NCI-H128 (cell line): ENCODE results near the gene NPL.

Experiments
- DNase-seq: peaks from one replicate; lab custom pipeline; 2025; ENCODE audit not compliant: unreplicated experiment; lab: John Stamatoyannopoulos, UW

NPL gene

DNA sequence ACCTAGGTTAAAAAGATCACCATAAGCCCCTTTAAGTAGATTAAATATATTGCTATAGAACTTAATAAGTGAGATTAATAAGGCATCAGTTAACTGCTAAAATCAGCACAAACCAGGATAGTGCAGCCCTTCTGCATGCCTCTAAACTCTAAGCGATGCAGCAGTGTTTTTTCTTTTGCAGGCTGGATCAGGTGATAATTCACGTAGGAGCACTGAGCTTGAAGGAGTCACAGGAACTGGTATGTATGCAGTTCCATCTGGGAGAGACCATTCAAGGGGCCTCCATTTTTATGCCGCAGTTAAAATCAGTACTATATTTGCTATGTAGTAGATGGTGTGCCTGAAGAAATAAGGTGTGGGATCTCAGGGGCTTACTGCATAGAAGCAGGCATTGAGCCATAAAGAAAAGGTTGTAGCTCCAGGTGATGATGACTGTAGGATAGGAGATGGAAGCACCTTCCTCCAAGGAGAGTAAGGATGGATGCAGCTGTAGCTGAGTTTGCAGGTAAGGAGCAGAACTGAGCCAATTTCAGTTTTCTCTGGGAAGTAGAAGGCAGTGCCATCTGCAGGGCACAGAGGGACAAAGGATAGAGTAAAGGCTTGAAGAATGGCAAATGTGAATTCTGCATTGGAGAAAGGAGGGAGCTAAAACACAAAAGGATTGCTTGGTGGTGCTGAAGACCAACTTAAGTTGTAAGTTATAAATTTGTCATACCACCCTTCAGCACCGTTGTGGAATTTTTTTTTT lies 22.6 kb downstream of the NPL start:
- no peak for DNase-seq

DNA sequence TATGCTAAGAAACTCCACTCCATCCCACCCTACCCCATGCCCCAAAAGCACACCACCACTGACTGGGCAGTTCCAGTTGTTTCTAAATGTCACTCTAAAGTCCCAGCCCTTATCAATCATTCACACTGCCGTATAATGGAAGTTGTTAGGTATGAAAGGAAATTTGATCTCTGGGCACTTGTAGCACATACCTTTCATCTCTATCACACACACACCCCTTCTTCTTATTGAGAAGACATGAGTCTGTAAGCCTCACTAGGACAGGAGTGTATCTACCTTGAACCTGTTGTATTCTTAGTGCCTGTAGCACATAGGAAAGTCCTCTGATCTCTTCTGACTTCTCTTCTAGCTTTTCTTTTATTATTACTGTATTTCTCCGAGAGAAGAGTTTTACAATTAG lies 27.3 kb downstream of the NPL start:
- DNase-seq, result no peak

DNA sequence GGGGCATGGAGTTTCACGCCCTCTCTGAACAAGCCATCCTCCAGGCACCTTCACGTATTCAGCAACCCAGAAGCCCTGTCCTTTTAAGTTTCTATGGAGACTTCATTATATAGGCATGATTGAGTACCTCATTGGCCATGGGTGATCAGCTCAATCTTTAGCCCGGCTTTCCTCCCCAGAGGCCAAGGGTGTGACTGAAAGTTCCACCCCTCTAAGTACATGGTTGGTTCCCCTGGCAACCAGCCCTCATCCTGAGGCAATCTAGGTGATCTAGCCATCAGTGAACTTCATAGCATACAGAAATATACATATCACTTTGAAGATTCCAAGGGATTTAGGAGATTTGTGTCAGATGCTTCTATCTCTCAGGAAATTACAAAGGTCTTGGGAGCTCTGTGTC lies 28.2 kb downstream of the NPL start:
- DNase-seq, result no peak

DNA sequence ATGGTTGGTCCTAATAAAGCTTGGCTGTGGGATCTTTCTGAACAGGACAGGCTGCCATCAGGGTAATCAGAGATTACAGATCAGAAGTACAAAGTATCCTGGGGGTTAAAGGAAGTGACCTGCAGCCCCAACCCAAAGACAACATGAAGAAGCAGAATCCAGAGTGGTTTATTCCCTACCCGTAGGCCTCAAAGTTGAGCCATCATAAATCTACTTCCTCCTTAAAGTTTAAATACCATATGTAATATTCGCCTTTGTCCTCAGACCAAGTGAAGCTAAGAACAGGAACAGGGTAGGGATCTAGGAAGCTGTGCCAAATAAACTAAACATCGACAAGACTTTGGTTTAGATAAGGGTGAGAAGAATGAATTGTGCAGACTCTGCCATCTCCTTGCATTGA lies 33.6 kb downstream of the NPL start:
- DNase-seq, result no peak

DNA sequence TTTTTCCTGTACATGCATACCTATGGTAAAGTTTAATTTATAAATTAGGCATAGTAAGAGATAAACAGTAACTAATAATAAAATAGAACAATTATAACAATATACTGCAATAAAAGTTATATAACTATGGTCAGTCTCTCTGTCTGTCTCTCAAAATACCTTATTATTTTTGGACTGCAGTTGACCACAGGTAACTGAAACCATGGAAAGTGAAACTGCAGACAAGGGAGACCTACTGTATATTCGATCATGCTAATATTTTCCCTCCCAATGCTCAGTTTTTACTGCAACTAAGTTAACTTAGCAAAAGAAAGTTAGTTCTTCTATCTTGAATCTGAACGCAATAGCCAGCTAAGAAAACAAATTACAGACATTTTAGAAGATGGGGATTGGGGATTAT lies 37.3 kb downstream of the NPL start:
- no peak for DNase-seq

DNA sequence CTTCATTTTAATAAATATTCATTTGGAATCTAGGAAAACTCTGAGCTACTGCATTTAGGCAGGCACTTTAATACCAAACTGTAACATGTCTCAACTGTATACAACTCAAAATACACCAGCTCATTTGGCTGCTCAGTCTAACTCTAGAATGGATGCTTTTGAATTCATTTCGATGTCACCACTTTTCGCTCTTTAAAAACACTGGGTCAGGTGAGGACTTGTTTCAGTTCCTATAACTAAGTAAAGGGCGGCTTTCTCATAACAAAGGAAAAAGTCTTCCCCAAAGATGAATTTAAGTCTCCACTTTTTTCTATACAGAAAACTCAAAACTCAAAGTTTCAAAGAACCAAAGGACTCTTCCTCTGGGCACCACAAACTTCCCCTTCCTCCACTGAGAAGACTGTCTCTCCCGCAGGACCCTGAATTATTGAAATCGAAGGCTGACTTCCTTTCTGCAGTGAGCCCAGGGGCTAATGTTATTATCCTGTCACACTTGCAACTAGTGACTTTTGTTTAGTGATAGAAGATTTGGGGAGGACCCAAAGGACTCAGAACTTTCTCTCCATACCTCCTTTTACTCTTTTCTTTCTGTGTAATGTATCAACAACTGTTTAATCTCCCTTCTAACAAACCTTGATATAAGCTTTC lies 39.8 kb downstream of the NPL start:
- no peak for DNase-seq

DNA sequence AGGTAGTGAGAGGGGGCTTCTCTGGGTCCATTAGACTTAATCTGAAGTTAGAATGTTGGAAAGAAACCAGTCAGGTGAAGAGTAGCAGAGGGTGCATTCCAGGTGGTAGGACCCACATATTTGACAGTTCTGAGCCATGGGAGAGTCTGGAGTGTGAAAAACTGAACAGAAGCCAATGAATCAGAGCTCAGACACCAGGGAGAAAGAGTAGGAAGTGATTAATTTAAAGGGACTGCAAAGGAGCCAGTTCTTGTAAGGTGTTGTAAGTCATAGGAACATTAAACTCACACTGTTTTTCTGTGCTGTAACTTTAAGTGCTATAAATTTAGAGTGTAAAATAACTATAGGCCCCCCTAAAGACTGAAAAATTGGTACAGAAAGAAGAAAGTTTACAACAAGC lies 43.7 kb downstream of the NPL start:
- DNase-seq, result no peak

DNA sequence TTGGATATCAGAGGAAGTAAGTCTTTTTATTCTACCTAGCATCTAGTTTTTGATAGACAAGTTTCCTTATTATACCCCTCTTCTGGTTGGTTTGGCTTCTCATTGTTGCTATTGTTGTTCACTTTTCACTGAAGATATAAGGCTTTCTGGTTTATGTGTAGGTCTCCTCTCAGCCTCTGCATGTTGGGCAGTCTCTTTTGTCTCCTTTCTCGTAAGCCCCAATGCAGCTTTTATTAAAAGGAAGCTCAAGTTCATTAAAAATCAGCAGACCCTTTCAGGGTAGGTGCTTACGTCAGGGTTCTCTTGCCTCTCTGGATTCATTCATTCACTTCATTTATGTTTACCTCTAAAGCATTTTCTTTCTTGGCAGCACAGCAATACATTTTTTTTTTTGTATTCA lies 44.8 kb downstream of the NPL start:
- DNase-seq, result no peak

DNA sequence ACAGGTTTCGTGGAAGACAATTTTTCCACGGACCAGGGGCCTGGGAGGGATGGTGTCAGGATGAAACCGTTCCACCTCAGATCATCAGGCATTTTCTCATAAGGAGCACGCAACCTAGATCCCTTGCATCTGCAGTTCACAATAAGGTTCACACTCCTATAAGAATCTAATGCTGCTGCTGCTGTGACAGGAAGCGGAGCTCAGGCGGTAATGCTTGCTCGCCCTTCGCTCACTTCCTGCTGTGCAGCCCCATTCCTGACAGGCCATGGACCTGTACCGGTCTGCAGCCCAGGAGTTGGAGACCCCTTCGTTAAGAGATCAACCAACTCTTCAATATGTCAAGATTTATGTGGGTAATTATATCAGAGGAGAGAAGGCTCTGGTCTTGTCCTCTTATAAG lies 46.2 kb downstream of the NPL start:
- no peak for DNase-seq

DNA sequence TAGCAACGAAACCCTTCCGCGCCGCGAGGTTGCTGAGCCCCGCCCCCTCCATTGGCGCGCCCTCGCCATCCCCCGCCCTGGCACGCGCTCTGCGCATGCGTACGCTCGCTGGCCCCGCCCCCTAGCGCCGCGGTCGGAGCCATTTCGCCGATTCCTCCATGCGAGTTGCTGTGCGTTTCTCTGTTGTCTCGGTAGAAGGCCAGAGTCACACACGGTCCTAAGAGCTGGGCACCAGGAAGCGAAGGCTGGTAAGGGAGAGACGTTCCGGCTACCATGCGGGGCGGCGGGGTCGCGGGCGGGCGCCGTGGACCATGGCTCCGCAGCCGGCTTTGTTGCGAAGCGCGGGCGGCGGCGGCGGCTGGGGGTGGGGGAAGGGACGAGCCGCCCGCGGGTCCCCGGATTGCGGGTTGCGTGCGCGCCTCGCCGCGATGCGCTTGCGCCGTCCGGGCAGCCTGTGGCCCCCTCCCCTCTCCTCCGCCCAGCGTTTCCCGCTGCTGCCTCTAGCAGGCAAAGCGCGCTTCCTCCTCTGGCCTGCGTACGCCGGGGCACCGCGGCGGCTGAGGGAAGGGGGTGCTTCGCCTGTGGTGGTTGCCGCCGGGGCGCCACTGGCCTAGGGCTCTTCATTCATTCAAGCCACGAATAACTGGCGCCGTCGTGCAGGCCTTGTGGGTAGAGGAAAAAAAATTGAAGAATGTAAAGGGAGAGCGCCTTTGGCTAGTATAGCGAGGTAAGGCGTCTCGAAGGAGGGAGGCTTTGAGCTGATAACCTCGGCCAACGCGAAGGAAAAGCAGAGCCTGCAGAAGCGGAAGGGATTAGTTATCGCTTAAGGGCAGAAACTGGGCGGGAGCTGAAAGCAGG lies 49.9 kb downstream of the NPL start, which contains the start of gene DHX9:
Gene DHX9, plus strand, starts transcription at position 139 of the 858 bp plus-strand sequence. CDS start 3,220 bp downstream, outside the sequence.
- DNase-seq, result peak; percentile 94

DNA sequence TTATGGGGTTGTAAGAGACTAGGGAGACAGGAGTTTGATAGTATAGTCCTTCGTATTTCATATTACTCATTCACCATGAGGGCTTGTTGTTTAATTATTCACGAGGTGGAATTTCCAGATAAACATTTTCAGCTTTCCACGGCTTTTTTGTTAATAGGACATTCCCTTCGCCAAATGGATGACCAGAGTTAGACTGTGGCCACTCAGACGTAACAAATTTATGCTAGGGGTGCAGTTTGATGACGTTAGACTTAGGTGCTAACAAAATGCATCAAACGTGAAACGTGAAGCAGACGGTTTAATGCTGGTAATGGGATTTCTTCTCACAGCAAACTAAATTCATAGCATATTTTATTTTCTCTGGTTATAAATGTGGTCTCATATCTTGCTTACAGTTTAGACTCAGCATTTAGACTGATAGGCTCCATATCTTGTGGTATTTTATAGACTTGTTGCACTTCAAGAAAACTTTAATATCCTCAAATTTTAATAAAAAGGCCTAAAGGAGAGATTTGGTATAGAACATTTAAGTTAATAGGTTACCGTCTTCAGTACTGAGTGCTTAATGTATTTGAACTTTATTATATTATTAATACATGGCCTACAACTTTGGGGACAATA lies 51.9 kb downstream of the NPL start:
- DNase-seq, result no peak

DNA sequence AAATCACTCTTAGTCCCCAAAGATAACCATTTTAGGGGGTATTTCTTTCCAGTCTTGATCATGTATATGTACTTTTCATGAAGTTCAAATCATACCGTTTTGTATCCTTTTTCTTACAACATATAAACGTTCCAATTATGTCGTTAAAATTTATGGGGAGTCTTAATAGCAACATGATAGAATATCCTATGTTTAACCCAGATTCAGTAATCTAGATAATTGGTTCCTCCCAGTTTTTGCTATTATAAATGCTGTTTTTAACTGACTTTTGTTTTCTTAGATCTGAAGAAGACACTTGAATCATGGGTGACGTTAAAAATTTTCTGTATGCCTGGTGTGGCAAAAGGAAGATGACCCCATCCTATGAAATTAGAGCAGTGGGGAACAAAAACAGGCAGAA lies 52.7 kb downstream of the NPL start:
- no peak for DNase-seq

DNA sequence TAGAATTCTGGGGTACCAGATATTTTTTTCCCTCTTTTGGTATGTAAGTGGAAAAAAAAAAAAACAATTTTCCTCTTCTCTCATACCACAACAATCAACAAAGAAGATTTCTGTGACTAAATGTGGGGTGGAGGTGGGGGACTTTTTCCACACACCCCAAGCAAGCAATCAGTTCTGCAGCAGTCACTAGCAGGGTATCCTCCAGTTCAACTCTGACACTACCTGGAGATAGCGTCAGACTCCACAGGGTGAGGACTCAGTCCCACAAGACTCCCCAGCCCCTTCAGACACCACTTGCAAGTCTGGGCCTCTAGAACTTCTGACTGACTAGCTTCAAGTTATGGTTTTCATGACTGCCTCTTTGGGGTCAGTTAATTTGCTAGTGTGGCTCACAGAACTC lies 55.8 kb downstream of the NPL start:
- no peak for DNase-seq

DNA sequence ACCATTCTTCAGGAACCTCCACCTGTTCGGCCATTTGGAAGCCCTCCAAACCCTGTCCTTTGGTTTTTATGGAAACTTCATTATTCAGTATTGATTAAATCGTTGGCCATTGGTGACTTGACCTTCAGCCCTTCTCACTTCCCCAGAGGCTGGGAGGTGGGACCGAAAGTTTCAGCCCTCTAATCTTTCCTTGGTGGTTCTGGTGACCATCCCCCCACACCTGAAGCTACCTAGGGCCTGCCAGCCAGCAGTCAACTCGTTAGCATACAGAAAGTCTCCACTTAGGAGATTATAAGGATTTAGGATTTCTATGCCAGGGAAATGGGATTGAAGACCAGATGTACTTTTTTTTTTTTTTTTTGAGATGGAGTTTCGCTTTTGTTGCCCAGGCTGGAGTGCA lies 56.3 kb downstream of the NPL start:
- DNase-seq, result no peak

DNA sequence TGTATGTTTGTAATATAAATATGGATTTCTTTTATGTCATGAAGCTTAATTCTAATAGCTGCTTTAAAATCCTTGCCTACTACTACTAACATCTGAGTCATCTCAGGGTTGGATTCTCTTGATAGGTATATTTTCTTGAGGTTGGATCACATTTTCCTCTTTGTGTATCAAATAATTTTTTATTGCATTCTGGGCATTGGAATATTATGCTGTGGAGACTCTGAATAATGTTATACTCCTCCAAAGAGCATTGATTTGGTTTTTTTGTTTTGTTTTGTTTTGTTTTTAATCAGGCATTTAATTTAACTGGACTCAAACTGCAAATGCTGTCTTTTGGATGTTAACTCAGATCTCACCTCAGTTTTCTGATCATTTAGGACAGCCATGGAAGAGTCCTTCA lies 57.5 kb downstream of the NPL start:
- DNase-seq, result no peak

DNA sequence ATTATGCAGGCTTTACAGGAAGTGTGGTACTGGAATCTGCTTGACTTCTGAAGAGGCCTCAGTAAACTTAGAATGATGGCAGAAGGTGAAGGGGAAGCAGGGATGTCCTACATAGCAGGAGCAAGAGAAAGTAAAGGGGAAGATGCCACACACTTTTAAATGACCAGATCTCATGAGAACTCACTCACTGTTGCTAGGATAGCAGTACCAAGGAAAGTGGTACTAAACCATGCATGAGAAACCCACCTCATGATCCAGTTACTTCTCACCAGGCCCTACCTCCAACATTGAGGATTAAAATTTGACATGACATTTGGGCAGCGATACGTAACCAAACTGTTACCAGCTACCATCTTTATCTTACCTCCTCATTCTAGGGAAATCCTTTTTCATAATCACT lies 59.2 kb downstream of the NPL start:
- DNase-seq, result no peak

DNA sequence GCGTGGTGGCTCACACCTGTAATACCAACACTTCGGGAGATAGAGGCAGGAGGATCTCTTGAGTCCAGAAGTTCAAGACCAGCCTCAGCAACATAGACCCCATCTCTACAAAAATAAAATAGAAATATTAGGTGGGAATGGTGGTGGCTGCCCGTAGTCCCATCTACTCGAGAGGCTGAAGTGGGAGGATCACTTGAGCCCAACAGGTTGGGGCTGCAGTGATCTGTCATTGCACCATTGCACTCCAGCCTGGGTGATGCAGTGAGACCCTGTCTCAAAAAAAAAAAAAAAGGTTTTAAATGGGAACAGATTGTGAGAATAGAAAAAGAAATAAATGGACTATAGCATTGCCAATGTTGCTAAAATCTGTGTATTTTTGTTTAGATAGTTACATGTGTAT lies 60.7 kb downstream of the NPL start:
- DNase-seq, result no peak

DNA sequence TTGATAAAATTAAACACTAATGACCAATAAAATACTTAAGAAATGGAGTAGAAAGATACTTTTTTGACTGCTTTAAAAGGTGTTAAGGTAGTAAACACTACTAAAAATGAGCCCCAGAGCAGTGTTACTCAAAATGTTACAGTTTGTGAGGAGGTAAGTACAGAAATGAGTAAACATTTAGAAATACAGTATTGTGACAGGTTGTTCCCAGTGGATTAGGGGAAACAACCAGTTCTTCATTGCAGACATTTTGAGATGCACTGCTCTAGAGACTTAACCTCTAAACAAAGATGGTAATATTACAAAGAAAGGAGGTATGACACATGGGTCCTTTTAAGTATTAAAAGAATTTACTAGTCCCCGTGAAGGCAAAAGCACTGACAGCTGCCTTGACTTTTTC lies 62.3 kb downstream of the NPL start:
- DNase-seq, result no peak

DNA sequence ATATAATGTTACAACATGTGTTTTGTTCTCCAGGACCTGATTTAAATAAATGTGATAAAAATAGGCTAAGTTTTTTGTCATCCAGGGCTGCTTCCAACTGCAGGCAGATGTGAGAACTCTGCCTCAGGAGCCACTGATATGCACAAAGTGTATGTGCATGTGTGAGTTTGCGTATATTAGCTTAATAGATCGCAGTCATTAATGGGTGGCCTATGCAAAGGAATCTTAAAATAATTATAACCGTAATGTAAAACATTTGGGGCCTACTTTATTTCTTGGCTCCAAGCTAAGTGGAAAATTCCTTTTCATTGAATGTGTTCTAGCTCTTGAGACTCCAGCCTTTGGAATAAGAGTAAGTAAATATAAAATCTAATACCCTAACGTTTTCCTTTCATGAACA lies 66.3 kb downstream of the NPL start:
- no peak for DNase-seq

DNA sequence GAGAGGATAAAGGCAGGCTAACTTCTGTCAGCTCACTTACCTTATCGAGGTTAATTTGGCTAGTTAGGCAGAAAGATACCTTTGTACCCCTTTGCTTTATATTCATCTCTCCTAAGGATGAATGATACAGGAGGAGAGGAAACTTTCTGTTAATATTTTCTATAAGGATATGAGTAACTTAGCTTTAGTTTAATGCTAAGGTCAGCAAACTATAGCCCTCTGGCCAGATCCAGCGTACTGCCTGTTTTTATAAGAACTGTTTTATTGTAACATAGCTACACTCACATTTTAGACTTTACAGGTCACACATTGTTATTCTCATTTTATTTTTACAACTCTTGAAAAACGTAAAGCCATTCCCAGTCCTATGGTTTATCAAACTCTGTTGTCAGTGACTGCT lies 67.6 kb downstream of the NPL start:
- DNase-seq, result no peak

DNA sequence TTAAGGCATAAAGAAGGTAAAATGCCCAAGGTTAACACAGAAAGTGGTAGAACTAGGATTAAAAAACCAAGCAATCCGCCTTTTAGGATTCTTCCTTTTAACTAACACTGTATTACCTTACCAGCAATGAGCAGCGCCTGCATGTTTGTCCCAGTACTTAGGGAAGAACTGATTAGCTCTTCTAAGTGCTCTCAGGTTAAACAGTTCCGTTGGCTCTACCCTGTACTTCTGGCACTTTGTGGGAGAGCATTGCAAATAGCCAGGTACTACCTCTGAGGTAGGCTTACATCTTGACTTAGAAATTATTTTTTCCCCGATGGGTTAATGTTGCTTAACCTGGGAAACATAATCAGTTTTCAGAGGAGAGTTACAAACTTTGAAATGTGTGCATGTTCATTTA lies 71.1 kb downstream of the NPL start:
- DNase-seq, result no peak

DNA sequence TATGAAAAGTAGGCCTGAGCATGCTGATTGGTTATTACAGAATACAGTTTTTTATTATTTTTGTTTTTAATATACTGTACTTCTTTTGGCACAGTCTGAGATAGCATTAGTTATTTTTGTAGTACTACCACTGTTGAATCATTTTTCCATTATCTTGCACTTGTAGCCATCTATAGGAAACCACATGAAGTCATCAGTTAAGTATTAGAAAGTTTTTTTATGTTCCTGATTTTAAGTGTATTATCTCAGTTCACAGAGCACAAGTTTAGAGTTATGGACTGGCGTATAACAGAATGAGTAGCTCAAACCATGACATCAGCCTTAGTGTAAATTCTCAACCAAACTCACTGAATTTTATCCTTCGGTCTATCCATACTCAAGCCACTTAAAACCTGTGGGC lies 72.4 kb downstream of the NPL start:
- no peak for DNase-seq
